ENCODE data around the gene TLCD4.

Gene TLCD4, protein sequence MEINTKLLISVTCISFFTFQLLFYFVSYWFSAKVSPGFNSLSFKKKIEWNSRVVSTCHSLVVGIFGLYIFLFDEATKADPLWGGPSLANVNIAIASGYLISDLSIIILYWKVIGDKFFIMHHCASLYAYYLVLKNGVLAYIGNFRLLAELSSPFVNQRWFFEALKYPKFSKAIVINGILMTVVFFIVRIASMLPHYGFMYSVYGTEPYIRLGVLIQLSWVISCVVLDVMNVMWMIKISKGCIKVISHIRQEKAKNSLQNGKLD

GRCh38 chr1:95117207-95118066 lies at the start of gene TLCD4:
TLCD4 (plus strand) TSS chr1:95117355; CDS start chr1:95143902, 26,547 bp downstream.
- TF ChIP-seq, protein P1, sequence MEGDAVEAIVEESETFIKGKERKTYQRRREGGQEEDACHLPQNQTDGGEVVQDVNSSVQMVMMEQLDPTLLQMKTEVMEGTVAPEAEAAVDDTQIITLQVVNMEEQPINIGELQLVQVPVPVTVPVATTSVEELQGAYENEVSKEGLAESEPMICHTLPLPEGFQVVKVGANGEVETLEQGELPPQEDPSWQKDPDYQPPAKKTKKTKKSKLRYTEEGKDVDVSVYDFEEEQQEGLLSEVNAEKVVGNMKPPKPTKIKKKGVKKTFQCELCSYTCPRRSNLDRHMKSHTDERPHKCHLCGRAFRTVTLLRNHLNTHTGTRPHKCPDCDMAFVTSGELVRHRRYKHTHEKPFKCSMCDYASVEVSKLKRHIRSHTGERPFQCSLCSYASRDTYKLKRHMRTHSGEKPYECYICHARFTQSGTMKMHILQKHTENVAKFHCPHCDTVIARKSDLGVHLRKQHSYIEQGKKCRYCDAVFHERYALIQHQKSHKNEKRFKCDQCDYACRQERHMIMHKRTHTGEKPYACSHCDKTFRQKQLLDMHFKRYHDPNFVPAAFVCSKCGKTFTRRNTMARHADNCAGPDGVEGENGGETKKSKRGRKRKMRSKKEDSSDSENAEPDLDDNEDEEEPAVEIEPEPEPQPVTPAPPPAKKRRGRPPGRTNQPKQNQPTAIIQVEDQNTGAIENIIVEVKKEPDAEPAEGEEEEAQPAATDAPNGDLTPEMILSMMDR (IDR thresholded peaks at IDR 0.05; ENCODE audit: insufficient read depth, low read depth, low read length, missing control alignments) = no peak
- peak within 1 kb of the TSS; percentile 45 for H3K4me3 ChIP-seq (ENCODE audit: low read length)
- peak; percentile 41 for DNase-seq (ENCODE audit: low read depth)

GRCh38 chr1:95067568-95067967 lies 49.6 kb upstream of the TLCD4 start:
- TF ChIP-seq, protein P1 (IDR thresholded peaks at IDR 0.05; ENCODE audit: insufficient read depth, low read depth, low read length, missing control alignments) = no peak
- no peak for DNase-seq (ENCODE audit: low read depth)
- H3K4me3 ChIP-seq (ENCODE audit: low read length) = no peak overlapping the region

GRCh38 chr1:95068956-95069709 lies 48.0 kb upstream of the TLCD4 start:
- TF ChIP-seq, protein P1 (IDR thresholded peaks at IDR 0.05; ENCODE audit: insufficient read depth, low read depth, low read length, missing control alignments) = no peak
- no peak for DNase-seq (ENCODE audit: low read depth)
- no peak overlapping the region for H3K4me3 ChIP-seq (ENCODE audit: low read length)

DNA sequence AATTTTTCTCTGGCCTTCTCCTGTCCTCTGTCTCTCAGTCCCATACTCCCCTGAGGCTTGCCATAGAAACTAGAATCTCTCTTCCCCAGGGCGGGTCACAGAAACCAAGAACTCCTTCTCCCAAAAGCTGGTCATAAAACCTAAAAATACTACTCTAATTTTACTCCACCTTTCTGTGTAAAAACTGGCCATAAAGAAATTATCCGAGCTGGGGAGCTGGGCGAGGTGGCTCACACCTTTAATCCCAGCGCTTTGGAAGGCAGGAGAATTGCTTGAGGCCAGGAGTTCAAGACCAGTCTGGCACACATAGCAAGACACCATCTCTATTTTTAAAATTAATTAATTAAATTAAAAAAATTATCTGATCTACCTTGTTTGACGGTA lies 47.5 kb upstream of the TLCD4 start:
- TF ChIP-seq, protein P1 (IDR thresholded peaks at IDR 0.05; ENCODE audit: insufficient read depth, low read depth, low read length, missing control alignments) = no peak
- DNase-seq (ENCODE audit: low read depth) = no peak
- H3K4me3 ChIP-seq (ENCODE audit: low read length) = no peak overlapping the region

DNA sequence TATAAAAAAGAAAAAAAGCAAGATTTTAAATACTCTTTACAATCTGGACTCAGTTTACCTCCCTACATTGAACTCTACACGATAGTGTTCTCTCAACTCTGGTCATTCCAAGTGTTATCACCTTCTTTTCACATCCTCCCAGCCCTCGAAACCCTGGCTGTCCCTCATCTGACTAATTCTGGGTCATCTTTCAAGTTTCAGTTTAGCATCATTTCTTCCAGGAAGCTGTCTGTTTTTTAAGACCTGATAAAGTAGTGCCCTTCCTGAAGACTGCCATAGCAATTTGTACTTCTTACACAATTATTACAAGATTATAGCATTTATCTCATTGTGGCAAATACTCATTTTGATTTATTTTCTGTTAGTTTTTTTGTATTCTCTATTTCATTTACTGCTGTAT lies 45.6 kb upstream of the TLCD4 start:
- TF ChIP-seq, protein P1 (IDR thresholded peaks at IDR 0.05; ENCODE audit: insufficient read depth, low read depth, low read length, missing control alignments) = no peak
- DNase-seq (ENCODE audit: low read depth) = no peak
- H3K4me3 ChIP-seq (ENCODE audit: low read length) = no peak overlapping the region

GRCh38 chr1:95072117-95072516 lies 45.0 kb upstream of the TLCD4 start:
- no peak for DNase-seq (ENCODE audit: low read depth)
- H3K4me3 ChIP-seq (ENCODE audit: low read length) = peak overlapping the region; percentile 78
- TF ChIP-seq, protein P1 (IDR thresholded peaks at IDR 0.05; ENCODE audit: insufficient read depth, low read depth, low read length, missing control alignments) = no peak

Measured in epithelial cell of esophagus (primary cell).